GM18868 (cell line): ENCODE data around the gene SCN1B.
"Not testable (repeated sequence)": the region's sequence is repeated elsewhere in the genome, so short reads cannot be mapped to it uniquely, and the experiment has no call there.

ENCODE experiments used
- ATAC-seq: cut with Tn5 transposase; IDR thresholded peaks from one replicate; pipeline ENCODE4 v1.9.1; 2021; ENCODE audit warnings: mild to moderate bottlenecking, moderate library complexity; ENCODE audit not compliant: unreplicated experiment

Gene SCN1B

GRCh38 chr19:35030257-35031071 lies at the start of gene SCN1B:
TSS of gene SCN1B (plus strand) at chr19:35030470. CDS start at chr19:35030821, 351 bp downstream.
- ATAC-seq = no peak

- no peak for ATAC-seq
Measured at GRCh38 chr19:34982275-34982674, 48.0 kb upstream of the SCN1B start.

GRCh38 chr19:34983786-34984185 lies 46.5 kb upstream of the SCN1B start:
- no peak for ATAC-seq

- no peak for ATAC-seq
Measured at GRCh38 chr19:34984287-34984686, 46.0 kb upstream of the SCN1B start.

GRCh38 chr19:34985249-34986022 lies 44.8 kb upstream of the SCN1B start:
- no peak for ATAC-seq

GRCh38 chr19:34988119-34988518 lies 42.2 kb upstream of the SCN1B start:
- ATAC-seq = no peak

GRCh38 chr19:34989298-34989697 lies 41.0 kb upstream of the SCN1B start:
- ATAC-seq = no peak

GRCh38 chr19:34990578-34991192 lies 39.6 kb upstream of the SCN1B start:
- ATAC-seq = no peak

- no peak for ATAC-seq
Measured at GRCh38 chr19:34991542-34992333, 38.5 kb upstream of the SCN1B start.

GRCh38 chr19:34992582-34992981 lies 37.7 kb upstream of the SCN1B start:
- ATAC-seq = not testable (repeated sequence)

GRCh38 chr19:34994286-34994642 lies 36.0 kb upstream of the SCN1B start:
- ATAC-seq = no peak

GRCh38 chr19:34994643-34995541 lies 35.4 kb upstream of the SCN1B start:
- no peak for ATAC-seq

- ATAC-seq = no peak
Measured at GRCh38 chr19:34995551-34995950, 34.7 kb upstream of the SCN1B start.

- no peak for ATAC-seq
Measured at GRCh38 chr19:34997071-34997617, 33.1 kb upstream of the SCN1B start.

- not testable (repeated sequence) for ATAC-seq
Measured at GRCh38 chr19:34998224-34998623, 32.0 kb upstream of the SCN1B start.

GRCh38 chr19:34998777-34999497 lies 31.3 kb upstream of the SCN1B start:
- ATAC-seq = no peak

GRCh38 chr19:34999498-35000337 lies 30.6 kb upstream of the SCN1B start, which contains the start of gene GRAMD1A:
TSS of gene GRAMD1A (plus strand) at chr19:35000323. CDS start at chr19:35000479, 156 bp downstream.
- peak; percentile 53 for ATAC-seq

- no peak for ATAC-seq
Measured at GRCh38 chr19:35000338-35000646, 30.0 kb upstream of the SCN1B start.
